Muscle layer of colon (tissue), 2 donors: ENCODE results near the gene ATP9A.

Experiments used
- H3K27ac ChIP-seq: one replicate; pipeline ENCODE4 v1.7.0; 2013; ENCODE audit warnings: low read depth, mild to moderate bottlenecking, low read length, moderate library complexity
- H3K27me3 ChIP-seq, 2 donors: one replicate each; pipeline ENCODE4 v1.7.0; 2013; ENCODE audit warnings: low read length in 2 of 2, mild to moderate bottlenecking in 2 of 2; ENCODE audit not compliant: insufficient read depth in 2 of 2, control insufficient read depth in 1 of 2
- H3K36me3 ChIP-seq: one replicate; pipeline ENCODE4 v1.7.0; 2013; ENCODE audit warnings: mild to moderate bottlenecking, low read length; ENCODE audit not compliant: insufficient read depth
- H3K4me1 ChIP-seq: one replicate; pipeline ENCODE4 v1.7.0; 2013; ENCODE audit warnings: mild to moderate bottlenecking, low read length; ENCODE audit not compliant: insufficient read depth
- H3K4me3 ChIP-seq, 2 donors: one replicate each; pipeline ENCODE4 v1.7.0; 2013; ENCODE audit warnings: low read length in 2 of 2, low read depth in 1 of 2, mild to moderate bottlenecking in 1 of 2, moderate library complexity in 1 of 2
- H3K9ac ChIP-seq: one replicate; pipeline ENCODE4 v1.7.0; 2013; ENCODE audit warnings: low read length
- H3K9me3 ChIP-seq: one replicate; pipeline ENCODE4 v1.7.0; 2013; ENCODE audit warnings: mild to moderate bottlenecking, low read length
- donor health status: abdominal sarcoma.
- donor health status: Adenocarcinoma of cecum.

Gene ATP9A

GRCh38 chr20:51562332-51563173, 205.6 kb downstream of the ATP9A start:
- Histone ChIP-seq H3K4me3 (peak overlapping the region; percentile 56 to 73), H3K9me3 (no peaks in the 10 kb centered on the region), H3K9ac (peak overlapping the region; percentile 74), H3K27me3 (no peaks in the 10 kb centered on the region), H3K4me1 (peaks cover 42% of the 10 kb centered on the region), H3K36me3 (no peaks in the 10 kb centered on the region), H3K27ac (peak overlapping the region; percentile 92)

DNA sequence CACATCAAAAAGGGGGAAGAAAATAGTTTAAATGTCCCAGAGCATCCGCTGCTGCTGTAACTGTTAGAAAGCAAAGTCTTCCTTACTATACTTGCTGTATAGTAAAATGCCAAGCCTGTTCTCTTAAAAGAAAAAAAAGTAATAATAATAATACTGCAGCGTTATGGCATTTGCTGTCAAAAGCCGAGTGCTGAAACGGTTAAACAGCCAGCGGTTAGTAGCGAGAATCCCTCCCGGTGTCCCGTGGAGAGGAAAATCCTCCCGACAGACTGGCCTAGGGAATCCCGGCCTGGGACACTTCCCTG, 206.2 kb downstream of the ATP9A start:
- H3K4me1 ChIP-seq = peaks cover 42% of the 10 kb centered on the region
- peak overlapping the region; percentile 92 for H3K27ac ChIP-seq
- H3K27me3 ChIP-seq = no peaks in the 10 kb centered on the region
- H3K36me3 ChIP-seq = no peaks in the 10 kb centered on the region
- H3K9ac ChIP-seq = peak overlapping the region; percentile 74
- H3K9me3 ChIP-seq = no peaks in the 10 kb centered on the region
- peak overlapping the region; percentile 56 to 73 for H3K4me3 ChIP-seq

DNA sequence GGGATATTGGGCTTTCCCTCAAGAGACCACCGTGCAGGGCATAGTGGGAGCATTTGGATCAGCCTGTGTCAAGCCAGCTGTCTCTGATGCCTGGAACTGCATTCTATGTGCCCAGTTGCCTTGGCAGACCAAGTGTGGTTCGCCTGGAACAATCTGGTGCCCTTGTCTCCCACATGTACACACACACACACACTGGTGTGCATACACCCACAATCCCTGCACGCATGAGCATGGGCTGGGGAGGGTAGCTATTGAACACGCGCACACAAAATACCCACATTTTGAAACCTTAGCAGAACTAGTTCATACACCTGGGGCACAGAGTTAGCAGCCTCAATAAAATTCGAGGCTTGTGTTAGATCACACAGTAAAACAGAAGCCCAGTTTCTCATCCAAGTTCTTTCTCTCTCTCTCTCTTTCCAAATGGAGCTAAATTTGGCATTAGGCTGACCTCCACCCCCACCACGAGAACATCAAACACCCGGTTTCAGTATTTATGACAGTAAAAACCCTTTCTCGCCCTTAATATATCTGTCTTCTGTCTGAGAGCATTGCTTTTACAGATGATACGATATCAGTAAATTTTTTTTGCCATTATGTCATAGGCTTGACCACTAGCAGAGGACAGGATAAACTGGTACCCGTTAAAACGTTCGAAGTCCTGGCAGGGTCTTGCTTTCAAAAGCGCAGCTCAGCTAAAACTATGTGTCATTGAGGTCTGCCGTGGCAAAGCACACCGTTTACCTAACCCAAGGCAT, 207.5 kb downstream of the ATP9A start:
- H3K27ac ChIP-seq = no peak overlapping the region
- no peaks in the 10 kb centered on the region for H3K27me3 ChIP-seq
- peak overlapping the region; percentile 17 to 31 for H3K4me3 ChIP-seq
- H3K9ac ChIP-seq = no peak overlapping the region
- no peaks in the 10 kb centered on the region for H3K9me3 ChIP-seq
- no peaks in the 10 kb centered on the region for H3K36me3 ChIP-seq
- H3K4me1 ChIP-seq = peaks cover 38% of the 10 kb centered on the region

DNA sequence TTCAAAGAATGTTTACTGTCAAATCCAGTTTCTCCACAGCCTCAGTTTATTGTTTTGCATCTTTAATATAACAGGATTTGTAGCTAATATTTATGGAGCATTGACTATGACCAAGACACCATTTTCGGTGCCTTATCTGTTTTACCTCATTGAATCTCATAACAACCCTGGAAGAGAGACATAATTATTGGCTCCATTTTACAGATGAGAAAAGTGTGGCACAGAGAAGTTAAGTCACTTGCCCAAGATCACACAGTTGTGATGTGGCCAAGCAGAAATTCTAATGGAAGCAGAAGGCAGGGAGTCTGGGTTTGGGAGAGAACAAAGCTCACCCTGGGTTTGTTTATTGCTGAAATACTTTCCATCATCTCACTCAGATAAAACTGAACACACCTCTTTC, 208.1 kb downstream of the ATP9A start:
- Histone ChIP-seq H3K9ac (no peak overlapping the region), H3K4me1 (peaks cover 33% of the 10 kb centered on the region), H3K4me3 (peak overlapping the region in 1 of 2 donors; percentile 17), H3K36me3 (no peaks in the 10 kb centered on the region), H3K27me3 (no peaks in the 10 kb centered on the region), H3K27ac (no peak overlapping the region), H3K9me3 (no peaks in the 10 kb centered on the region)

- Histone ChIP-seq H3K36me3 (no peaks in the 10 kb centered on the region), H3K27ac (no peak overlapping the region), H3K27me3 (no peaks in the 10 kb centered on the region), H3K4me1 (no peaks in the 10 kb centered on the region), H3K4me3 (no peak overlapping the region), H3K9me3 (no peaks in the 10 kb centered on the region), H3K9ac (no peak overlapping the region)
Measured at GRCh38 chr20:51554538-51555165, 213.5 kb downstream of the ATP9A start.

GRCh38 chr20:51553897-51554486, 214.2 kb downstream of the ATP9A start:
- Histone ChIP-seq H3K27me3 (no peaks in the 10 kb centered on the region), H3K36me3 (no peaks in the 10 kb centered on the region), H3K4me3 (no peak overlapping the region), H3K27ac (no peak overlapping the region), H3K9ac (no peak overlapping the region), H3K9me3 (no peaks in the 10 kb centered on the region), H3K4me1 (no peaks in the 10 kb centered on the region)

GRCh38 chr20:51551186-51551585, 217.0 kb downstream of the ATP9A start:
- Histone ChIP-seq H3K4me3 (no peak overlapping the region), H3K27me3 (no peaks in the 10 kb centered on the region), H3K27ac (no peak overlapping the region), H3K9ac (no peak overlapping the region), H3K4me1 (no peaks in the 10 kb centered on the region), H3K9me3 (no peaks in the 10 kb centered on the region), H3K36me3 (no peaks in the 10 kb centered on the region)

DNA sequence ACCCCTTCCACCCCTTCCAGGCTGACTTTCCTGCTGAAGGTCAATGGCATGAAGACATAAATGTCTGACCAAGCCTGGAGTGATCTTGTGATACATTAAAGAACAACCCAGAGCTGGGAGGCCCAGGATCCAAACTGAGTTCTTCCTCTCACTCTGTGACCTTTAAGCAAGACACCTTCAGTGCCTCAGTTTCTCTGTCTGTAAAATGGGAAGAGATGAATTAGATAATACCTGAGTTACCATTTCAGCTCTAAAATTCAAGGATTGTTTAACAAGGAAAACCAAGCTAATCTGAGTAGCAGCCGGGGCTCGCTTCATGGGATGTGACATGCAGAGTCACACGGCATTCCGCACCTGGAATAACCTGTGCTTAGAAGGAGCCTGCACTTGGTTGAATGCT, 218.7 kb downstream of the ATP9A start:
- Histone ChIP-seq H3K27ac (no peak overlapping the region), H3K4me3 (no peak overlapping the region), H3K4me1 (no peaks in the 10 kb centered on the region), H3K27me3 (no peaks in the 10 kb centered on the region), H3K9ac (no peak overlapping the region), H3K9me3 (no peaks in the 10 kb centered on the region), H3K36me3 (no peaks in the 10 kb centered on the region)

GRCh38 chr20:51547951-51548350, 220.2 kb downstream of the ATP9A start:
- Histone ChIP-seq H3K4me1 (peaks cover 4% of the 10 kb centered on the region), H3K9ac (no peak overlapping the region), H3K27ac (no peak overlapping the region), H3K27me3 (peaks cover 0 to 9% of the 10 kb centered on the region in 2 donors), H3K36me3 (no peaks in the 10 kb centered on the region), H3K4me3 (no peak overlapping the region), H3K9me3 (no peaks in the 10 kb centered on the region)
